IPS-NIHi7 (cell line): Measurements from ENCODE around the gene ZFC3H1.
"Not testable (repeated sequence)": the region's sequence is repeated elsewhere in the genome, so short reads cannot be mapped to it uniquely, and the experiment has no call there.

Source experiments
- DNase-seq: peaks from one replicate; pipeline ENCODE4 v3.0.0; 2012; ENCODE audit warnings: mixed read lengths; ENCODE audit errors: extremely low spot score

ZFC3H1 gene, protein sequence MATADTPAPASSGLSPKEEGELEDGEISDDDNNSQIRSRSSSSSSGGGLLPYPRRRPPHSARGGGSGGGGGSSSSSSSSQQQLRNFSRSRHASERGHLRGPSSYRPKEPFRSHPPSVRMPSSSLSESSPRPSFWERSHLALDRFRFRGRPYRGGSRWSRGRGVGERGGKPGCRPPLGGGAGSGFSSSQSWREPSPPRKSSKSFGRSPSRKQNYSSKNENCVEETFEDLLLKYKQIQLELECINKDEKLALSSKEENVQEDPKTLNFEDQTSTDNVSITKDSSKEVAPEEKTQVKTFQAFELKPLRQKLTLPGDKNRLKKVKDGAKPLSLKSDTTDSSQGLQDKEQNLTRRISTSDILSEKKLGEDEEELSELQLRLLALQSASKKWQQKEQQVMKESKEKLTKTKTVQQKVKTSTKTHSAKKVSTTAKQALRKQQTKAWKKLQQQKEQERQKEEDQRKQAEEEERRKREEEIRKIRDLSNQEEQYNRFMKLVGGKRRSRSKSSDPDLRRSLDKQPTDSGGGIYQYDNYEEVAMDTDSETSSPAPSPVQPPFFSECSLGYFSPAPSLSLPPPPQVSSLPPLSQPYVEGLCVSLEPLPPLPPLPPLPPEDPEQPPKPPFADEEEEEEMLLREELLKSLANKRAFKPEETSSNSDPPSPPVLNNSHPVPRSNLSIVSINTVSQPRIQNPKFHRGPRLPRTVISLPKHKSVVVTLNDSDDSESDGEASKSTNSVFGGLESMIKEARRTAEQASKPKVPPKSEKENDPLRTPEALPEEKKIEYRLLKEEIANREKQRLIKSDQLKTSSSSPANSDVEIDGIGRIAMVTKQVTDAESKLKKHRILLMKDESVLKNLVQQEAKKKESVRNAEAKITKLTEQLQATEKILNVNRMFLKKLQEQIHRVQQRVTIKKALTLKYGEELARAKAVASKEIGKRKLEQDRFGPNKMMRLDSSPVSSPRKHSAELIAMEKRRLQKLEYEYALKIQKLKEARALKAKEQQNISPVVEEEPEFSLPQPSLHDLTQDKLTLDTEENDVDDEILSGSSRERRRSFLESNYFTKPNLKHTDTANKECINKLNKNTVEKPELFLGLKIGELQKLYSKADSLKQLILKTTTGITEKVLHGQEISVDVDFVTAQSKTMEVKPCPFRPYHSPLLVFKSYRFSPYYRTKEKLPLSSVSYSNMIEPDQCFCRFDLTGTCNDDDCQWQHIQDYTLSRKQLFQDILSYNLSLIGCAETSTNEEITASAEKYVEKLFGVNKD (N-terminal part only)

DNA sequence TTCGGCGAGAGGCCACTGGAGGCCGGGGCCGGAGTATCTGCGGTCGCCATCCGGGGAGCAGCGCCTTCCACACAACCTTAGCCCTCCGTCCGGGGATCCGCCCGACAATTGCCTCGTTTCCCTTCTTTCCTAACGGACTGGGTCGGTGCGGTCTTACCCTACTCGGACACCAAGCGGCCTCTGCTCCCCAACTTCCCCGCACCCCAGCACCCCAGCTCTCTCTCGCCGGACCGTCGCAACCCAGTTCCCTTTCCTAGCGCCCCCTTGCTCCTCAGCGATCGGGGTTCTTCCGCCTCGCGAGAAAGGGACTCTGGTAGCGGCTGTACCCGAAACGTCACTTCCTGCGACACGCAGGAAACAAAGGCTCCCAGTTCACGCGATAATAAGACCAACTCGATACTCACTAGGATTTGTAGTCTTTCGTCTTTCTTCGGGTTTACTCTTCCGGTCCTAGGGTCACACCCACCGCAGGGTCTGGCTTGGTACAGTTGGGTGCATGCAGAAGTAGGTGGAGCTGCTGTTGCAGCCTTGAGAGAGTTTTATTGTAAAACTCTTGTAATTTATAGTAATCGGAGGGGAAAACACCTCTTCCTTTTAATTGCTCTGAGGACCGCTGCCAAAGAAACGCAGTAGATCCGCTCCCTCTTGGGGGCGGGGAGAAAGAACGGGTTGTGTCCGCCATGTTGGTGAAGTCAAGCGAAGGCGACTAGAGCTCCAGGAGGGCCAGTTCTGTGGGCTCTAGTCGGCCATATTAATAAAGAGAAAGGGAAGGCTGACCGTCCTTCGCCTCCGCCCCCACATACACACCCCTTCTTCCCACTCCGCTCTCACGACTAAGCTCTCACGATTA, at the start of gene ZFC3H1, which contains the start of gene THAP2:
ZFC3H1 (minus strand) TSS at position 288 of the 850 bp plus-strand sequence; CDS start at position 50, 238 bp downstream.
THAP2 (plus strand) TSS at position 741 of the 850 bp plus-strand sequence. CDS start 209 bp downstream, outside the sequence.
- peak; percentile 90 for DNase-seq

DNA sequence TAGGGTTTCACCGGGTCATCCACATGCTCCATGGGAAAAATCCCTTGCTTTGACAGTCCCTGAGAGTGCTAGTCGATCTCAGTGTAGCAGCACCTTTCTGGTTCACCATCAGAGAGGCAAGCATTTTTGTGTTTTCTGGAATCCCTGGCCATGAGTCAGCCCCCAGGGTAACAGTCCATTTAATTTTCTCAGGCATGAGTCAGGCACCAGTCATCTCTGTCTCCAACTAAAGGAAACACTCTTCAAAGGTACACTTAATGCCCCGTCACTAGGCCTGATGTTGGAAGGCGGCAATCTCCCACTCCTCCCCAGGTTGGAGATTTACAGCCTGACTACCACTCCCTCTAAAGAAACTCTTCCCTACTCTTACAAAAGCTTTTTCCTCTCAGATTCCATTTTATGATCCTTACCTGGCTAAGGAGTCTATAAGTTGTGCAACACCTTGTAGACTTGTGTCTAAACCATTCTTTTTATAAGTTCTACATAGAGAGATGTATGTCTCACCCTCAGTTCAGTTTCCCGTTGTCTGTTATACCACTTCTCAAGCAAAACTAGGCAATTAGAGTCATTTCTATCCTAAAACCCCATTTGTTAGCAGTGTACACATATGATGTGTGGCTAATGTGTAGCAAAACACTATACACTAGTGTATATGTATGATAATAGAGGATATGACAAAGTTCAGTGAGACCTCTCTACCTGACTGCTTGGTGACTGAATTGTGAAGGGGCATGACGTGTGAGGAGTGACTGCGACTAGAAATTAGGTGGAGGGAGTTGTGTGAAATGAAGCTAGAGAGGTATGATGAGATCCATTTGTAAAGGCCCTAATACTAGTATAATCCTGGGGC, 46.9 kb upstream of the ZFC3H1 start:
- DNase-seq, result peak; percentile 15

DNA sequence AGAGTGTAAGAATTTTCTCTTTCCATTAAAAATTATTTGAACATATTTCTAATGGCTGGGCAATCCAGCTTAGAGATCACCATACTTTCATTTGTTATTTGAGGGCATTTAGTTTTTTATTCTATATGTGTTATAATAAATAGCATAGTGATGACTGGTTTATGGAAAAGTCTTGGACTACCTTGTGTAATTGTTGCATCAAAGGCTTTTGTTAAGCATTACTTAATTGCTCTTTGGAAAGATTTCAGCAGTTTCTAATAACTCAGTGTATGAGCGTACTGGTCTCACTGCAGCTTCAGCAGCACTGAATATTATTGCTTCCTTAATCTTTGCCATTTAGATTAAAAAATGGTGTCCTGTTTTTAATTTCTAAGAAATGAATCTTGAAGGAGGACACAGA, 45.0 kb upstream of the ZFC3H1 start:
- no peak for DNase-seq

DNA sequence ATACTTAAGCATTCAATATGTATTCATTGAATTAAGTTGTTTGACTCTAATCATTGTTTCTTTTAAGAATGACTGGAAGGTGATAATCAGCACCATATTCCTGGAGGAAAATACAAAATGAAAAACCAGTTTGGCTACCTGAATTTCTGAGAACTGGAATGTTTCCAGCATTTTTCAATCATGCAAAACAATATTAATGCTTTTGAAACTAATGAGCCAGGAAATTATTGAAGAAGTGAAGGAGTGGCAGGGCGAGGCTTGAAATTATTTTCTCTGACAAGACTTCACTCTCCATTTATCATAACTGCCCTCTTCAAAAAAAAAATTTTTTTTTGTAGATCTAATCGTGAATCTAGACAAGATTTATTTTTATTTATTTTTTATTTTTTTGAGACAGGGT, 41.3 kb upstream of the ZFC3H1 start:
- DNase-seq, result no peak

DNA sequence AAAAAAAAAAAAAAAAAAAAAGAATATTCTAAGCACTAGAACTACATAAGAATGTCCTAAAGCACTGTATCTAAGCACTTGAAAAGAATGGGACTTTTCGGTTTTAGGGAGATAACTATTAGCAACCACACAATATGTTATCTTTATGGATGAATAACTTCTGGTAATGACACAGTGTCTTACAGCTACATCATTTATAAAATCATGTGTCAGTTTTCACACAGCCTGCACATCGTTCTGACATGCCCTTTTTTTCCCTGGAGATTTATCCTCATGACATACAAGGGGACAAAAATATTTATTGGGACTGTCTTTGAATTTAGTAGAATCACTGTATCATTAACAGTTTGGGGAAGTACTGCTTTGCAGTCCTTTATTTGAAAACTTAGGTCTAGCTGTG, 39.6 kb upstream of the ZFC3H1 start:
- no peak for DNase-seq

DNA sequence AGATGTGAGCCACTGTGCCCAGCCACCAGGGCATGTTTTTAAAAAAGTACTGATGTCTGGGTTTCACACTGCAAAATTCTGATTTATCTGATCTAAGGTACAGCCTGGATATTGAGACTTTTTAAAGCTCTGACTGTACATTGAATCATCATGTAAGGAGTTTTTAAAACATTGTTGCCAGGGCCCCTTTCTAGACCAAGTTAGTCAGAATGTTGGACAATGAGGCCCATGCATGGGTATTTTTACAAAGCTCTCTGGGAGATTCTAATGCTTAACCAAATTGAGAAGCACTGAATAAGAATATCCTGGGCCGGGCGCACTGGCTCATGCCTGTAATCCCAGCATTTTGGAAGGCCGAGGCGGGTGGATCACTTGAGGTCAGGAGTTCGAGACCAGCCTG, 38.9 kb upstream of the ZFC3H1 start:
- DNase-seq, result no peak

DNA sequence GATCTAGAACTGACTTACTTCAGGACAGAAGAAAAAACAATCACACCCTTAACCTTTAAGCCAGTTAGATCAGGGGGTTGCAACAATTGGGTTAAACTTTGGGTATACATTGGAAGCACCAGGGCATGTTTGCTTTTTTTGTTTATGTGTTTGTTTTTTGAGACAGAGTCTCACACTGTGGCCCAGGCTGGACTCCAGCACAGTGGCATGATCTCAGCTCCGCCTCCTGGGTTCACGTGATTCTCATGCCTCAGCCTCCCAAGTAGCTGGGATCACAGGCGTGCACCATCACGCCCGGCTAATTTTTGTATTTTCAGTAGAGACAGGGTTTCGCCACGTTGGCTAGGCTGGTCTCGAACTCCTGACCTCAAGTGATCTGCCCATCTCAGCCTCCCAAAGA, 38.5 kb upstream of the ZFC3H1 start:
- DNase-seq, result not testable (repeated sequence)

DNA sequence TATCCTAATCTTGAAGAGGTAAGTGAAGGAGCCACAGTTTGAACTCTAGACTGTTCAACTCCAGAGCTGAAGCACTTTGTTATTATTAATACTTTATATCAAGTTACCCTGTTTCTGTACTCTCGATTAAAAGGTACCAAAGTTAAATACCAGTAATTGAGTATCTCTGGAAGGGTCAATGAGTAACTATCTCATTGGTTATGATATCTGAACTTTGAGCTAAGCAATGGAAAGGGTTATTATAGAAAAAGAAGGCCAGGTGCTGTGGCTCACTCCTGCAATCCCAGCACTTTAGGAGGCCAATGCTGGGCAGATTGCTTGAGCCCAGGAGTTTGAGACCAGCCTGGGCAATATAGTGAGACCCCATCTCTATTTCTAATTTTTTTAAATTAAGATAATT, 32.1 kb upstream of the ZFC3H1 start:
- no peak for DNase-seq

DNA sequence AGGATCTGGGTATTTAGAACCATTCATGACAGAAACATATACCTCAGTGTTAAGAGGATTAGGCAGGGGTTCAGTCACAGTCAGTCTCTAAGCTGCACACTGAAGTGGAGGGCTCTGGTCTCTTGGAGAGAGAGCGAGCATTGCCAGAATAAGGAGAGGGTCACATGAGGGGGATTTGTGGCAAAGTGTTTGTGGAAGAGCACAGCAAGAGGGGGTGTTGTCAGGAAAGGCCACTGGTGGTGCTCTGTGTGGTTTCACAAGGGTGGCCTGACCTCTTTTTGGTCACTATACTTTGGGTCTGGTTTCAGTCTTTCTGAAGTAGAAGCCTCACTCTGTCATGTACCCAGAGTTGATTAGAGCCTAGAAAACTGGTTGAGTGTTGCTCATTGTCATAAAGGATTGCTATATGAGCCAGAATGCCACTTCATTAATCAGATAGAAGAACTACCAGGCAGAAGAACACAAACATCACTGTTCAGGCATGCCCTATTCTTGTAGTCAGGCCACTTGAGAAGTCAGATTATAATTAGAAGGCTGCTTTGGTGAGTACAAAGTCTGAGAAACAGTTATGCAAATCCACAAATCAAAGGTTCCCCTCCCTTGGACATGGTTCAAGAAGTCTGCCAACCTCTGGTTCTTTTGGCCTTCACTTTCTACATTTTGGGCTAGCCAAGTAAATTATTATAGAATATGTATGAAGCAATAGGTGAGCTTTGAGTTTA, 30.6 kb upstream of the ZFC3H1 start:
- DNase-seq, result no peak

DNA sequence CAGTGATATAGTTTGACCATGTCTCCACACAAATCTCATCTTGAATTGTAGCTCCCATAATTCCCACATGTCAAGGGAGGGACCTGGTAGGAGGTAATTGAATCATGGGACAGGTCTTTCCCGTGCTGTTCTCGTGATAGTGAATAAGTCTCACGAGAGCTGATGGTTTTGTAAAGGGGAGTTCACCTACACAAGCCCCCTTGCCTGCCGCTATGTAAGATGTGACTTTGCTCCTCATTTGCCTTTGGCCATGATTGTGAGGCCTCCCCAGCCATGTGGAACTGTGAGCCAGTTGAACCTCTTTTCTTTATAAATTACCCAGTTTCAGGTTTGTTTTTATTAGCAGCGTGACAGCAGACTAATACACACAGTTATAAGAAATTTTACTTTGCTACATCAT, 30.0 kb upstream of the ZFC3H1 start:
- not testable (repeated sequence) for DNase-seq

DNA sequence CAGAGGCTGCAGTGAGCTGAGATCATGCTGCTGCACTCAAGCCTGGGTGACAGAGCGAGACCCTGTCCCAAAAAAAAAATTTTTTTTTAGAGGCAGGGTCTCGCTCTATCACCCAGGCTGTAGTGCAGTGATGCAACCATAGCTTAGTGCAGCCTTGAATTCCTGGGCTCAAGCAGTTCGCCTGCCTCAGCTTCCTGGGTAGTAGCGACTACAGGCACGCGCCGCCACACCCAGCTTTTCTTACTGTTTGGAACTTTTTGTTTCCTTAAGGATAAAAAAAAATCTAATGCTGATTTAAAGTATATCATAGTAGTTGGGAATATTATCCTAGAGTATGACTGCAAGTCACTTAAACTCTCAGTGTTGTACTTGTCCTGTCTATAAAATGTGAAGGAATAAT, 29.5 kb upstream of the ZFC3H1 start:
- DNase-seq, result no peak

DNA sequence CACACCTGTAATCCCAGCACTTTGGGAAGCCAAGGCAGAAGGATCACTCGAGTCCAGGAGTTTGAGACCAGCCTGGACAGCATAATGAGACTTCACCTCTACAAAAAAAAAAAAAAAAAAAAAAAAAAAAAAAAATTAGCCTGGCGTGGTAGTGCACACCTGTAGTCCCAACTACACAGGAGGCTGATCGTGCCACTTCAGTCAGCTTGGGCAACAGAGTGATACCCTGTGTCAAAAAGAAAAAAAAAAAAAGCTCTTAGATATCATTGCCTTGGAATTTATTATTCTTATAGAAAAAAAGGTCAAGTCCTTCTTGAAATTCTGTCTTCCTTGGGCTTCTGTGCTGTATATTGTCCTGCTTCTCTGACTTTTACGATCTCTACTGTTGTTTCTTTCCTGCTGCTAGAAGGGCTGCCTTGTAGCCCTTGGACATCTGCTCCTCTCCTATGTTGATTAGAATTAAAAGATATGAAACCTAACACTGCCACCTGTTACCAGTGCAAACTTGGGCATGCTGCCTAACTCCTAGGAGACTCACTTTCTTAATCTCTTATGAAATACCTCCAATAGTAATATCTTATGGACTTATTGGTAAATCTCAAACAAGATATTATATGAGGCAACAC, 28.0 kb upstream of the ZFC3H1 start:
- no peak for DNase-seq

DNA sequence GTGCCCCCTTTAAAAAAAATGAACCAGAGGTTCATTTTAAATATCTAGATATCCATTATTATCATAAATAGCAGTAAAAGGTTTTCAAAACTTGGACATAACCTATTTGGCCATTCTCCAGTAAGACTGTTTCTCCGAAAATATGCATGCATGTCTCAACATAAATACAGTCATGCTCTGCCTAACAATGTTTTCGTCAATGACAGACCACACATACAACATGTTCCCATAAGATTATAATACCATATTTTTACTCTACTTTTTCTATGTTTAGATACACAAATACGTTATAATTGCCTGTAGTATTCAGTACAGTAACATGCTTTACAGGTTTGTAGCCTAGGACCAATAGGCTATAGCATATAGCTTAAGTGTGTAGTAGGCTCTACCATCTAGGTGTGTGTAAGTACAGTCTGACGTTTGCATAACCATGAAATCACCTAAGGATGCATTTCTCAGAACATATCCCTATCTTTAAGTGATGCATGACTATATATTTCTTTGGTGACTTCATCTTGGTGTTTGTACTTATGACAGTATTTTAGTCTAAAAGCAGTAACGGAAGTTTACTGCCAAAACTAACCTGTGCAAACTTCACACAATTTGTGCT, 25.4 kb upstream of the ZFC3H1 start:
- no peak for DNase-seq

DNA sequence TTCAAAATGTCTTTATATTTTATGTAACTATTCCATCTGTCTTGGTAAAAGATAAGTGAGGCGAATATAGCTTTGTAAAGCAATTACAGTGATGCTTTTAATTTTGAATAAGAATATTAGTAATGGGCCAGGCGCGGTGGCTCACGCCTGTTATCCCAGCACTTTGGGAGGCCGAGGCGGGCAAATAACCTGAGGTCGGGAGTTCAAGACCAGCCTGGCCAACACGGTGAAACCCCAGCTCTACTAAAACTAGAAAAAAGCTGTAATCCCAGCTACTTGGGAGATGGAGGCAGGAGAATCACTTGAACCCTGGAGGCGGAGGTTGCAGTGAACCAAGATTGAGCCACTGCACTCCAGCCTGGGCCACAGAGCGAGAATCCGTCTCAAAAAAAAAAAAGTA, 23.5 kb upstream of the ZFC3H1 start:
- not testable (repeated sequence) for DNase-seq

DNA sequence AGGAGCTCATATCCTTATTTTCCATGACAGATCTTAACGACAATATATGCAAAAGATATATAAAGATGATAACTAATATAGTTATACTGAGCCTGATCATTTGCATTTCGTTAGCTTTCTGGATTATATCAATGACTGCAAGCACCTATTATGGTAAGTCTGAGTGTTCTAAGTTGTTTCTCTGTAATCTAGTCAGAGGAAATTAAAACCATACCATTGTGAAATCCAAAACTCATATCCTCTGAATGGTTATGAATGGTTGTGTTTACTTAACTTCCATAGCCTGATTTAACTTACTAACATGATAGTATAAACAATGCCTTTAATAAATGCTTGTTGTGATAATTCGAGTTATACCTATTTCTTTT, 23.0 kb upstream of the ZFC3H1 start:
- no peak for DNase-seq

DNA sequence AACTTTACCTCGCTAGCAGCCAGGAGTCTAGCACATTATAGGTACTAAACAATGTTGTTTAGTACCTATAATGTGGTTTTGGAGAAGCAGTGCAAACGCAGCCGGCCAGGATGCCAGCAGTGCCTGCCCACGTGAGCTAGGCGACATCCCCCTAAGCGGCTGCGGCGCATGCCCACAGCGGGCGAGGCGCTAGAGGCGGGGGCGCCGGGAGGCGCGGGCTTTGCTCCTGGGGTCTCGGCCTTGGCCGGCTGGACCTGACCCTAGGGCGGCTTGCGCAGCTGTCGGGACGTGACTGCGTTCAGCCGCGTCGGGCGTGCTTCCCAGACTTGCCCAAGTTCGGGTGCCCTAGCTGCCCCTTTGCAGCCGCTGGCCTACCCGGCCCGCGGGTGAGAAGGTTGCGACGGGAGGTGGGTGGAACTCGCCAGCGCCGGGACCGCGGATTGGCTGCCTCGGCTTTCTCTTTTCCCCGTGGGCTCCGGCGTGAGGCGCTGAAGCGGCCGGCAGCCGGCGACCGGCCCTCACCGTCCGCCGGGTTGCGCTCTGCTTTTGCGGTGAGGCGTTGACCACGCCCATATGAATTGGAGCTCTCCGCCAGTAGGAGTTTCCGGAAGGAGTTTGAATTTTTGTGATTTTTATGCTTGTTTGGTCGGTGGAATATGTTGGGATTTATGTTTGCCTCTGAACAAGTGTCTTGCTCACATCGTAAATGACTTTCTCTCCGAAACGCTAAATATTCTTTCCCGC, 22.4 kb upstream of the ZFC3H1 start, which contains the start of gene TMEM19:
TMEM19 (plus strand) TSS at position 169 of the 744 bp plus-strand sequence. CDS start 599 bp downstream, outside the sequence.
- peak; percentile 90 for DNase-seq

DNA sequence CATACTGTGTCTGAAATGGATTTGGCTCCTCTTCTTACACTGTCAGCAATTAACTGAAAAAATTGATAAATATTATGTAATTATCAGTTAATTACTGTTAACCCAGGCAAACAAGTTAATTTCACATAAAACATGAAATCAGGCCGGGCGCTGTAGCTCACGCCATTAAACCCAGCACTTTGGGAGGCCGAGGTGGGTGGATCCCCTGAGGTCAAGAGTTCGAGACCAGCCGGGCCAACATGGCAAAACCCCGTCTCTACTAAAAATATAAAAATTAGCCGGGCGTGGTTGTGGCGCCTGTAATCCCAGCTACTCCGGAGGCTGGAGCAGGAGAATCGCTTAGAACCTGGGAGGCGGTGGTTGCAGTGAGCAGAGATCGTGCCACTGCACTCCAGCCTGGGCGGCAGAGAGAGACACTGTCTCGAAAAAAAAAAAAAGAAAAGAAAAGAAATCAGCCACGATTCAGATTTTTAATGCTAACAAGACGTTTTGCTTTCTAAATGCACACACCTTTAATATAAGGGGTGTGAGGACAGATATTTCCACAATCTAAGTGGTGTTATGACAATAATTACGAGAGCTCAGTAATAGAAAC, 21.8 kb upstream of the ZFC3H1 start:
- no peak for DNase-seq
